Gastrocnemius medialis (tissue), 4 donors: Measurements from ENCODE around the gene SYNPR. TPM values are rescaled to one million over a fixed set of nuclear protein-coding genes. Genes with fewer than 3 reads are reported as not detected.

Experiments used
- ATAC-seq, 2 donors: fragments of 150-250 bp; one replicate each; pipeline ENCODE4 v1.9.1; 2016
- DNase-seq, 2 donors: peaks; one replicate each; pipeline ENCODE4 v3.0.0-alpha.2; 2019
- H3K27ac ChIP-seq, 4 donors: fragments of 200-600 bp; sonication (generic); 1 replicate in 1 of 4; 2 replicates in 3 of 4; pipeline ENCODE4 v1.5.1; 2016 to 2018; ENCODE audit warnings: mild to moderate bottlenecking in 2 of 4, moderate library complexity in 1 of 4
- H3K27me3 ChIP-seq, 3 donors: fragments of 200-600 bp; sonication (generic) in 2 of 3; 1 replicate in 1 of 3; 2 replicates in 2 of 3; pipeline versions ENCODE4 v1.5.1 to v1.6.0; 2016 to 2019; ENCODE audit warnings: mild to moderate bottlenecking in 1 of 3, moderate library complexity in 1 of 3
- H3K36me3 ChIP-seq, 2 donors: fragments of 200-600 bp; sonication (generic) in 1 of 2; one replicate each; pipeline ENCODE4 v1.5.1; 2017 to 2018
- H3K4me1 ChIP-seq, 2 donors: fragments of 200-600 bp; sonication (generic) in 1 of 2; one replicate each; pipeline ENCODE4 v1.5.1; 2016 to 2017; ENCODE audit warnings: mild to moderate bottlenecking in 2 of 2
- H3K4me3 ChIP-seq, 4 donors: fragments of 200-600 bp; sonication (generic) in 3 of 4; 1 replicate in 1 of 4; 2 replicates in 3 of 4; pipeline ENCODE4 v1.5.1; 2016 to 2019; ENCODE audit warnings: mild to moderate bottlenecking in 2 of 4
- H3K9me3 ChIP-seq, 3 donors: fragments of 200-600 bp; sonication (generic) in 2 of 3; 1 replicate in 1 of 3; 2 replicates in 2 of 3; pipeline ENCODE4 v1.5.1; 2016 to 2019
- CTCF ChIP-seq, 5 experiments: fragments of 450-650 bp in 3 of 5; fragments of 200-600 bp in 2 of 5; sonication (generic) in 2 of 5; IDR thresholded peaks in 4 of 5; conservative IDR thresholded peaks in 1 of 5; 1 replicate in 4 of 5; 2 replicates in 1 of 5; pipeline ENCODE4 v1.5.1; 2016 to 2019; ENCODE audit warnings: antibody characterized with exemption in 5 of 5, mild to moderate bottlenecking in 3 of 5, moderate library complexity in 3 of 5
- POLR2A ChIP-seq, 2 donors: fragments of 450-650 bp; IDR thresholded peaks; one replicate each; pipeline ENCODE4 v1.6.1; 2017; ENCODE audit warnings: antibody characterized with exemption in 2 of 2, mild to moderate bottlenecking in 2 of 2, moderate library complexity in 2 of 2
- in situ Hi-C, 4 donors: fragments of 200-750 bp; cut with MboI; loops; one replicate each; pipeline versions ENCODE4 v1.15.0 to v1.8.0; 2017; ENCODE audit warnings: low sequenced_read_pairs in 4 of 4
- intact Hi-C: fragments of 100-400 bp; cut with DNase I; formaldehyde crosslinking; loops from one replicate; pipeline ENCODE4 v1.15.1; 2023; ENCODE audit warnings: low total_unique reads
- total RNA-seq, 4 donors: library from RNA; depleted of rRNA; stranded (reverse); fragments of >200 nt; gene quantifications; one replicate each; pipeline versions ENCODE4 v1.1.0 to v1.2.3, GENCODE V29; 2016

The SYNPR gene
- total RNA-seq, 4 donors from 2014 or later, result not detected

- TF ChIP-seq POLR2A (IDR thresholded peaks at IDR 0.05) (no peak), CTCF (IDR thresholded peaks at IDR 0.05 in 4 of 5, conservative IDR thresholded peaks at IDR 0.05 in 1 of 5) (no peak)
- H3K36me3 ChIP-seq, result no peaks in the 10 kb centered on the region
- no peak overlapping the region for H3K4me3 ChIP-seq
- no peaks in the 10 kb centered on the region for H3K9me3 ChIP-seq
- no peaks in the 10 kb centered on the region for H3K4me1 ChIP-seq
- no peaks in the 10 kb centered on the region for H3K27me3 ChIP-seq
- intact Hi-C loops (no loop called here), in situ Hi-C loops (no loop called here)
- DNase-seq, result no peak
- no peak for ATAC-seq
- no peak overlapping the region for H3K27ac ChIP-seq
Measured at GRCh38 chr3:63325386-63325785, 47.3 kb downstream of the SYNPR start.

GRCh38 chr3:63328365-63328764, 50.3 kb downstream of the SYNPR start:
- intact Hi-C loops, result no loop called here
- H3K27ac ChIP-seq, result no peak overlapping the region
- ATAC-seq, result no peak
- no peak for DNase-seq
- H3K9me3 ChIP-seq, result no peaks in the 10 kb centered on the region
- in situ Hi-C loops, result no loop called here
- TF ChIP-seq CTCF (IDR thresholded peaks at IDR 0.05 in 4 of 5, conservative IDR thresholded peaks at IDR 0.05 in 1 of 5) (no peak), POLR2A (IDR thresholded peaks at IDR 0.05) (no peak)
- H3K27me3 ChIP-seq, result no peaks in the 10 kb centered on the region
- no peak overlapping the region for H3K4me3 ChIP-seq
- no peaks in the 10 kb centered on the region for H3K4me1 ChIP-seq
- H3K36me3 ChIP-seq, result no peaks in the 10 kb centered on the region

- in situ Hi-C loops (no loop called here), intact Hi-C loops (no loop called here)
- no peaks in the 10 kb centered on the region for H3K36me3 ChIP-seq
Measured at GRCh38 chr3:63331520-63331919, 53.4 kb downstream of the SYNPR start.

GRCh38 chr3:63333815-63334214, 55.7 kb downstream of the SYNPR start:
- intact Hi-C loops, result no loop called here
- no peak for ATAC-seq
- H3K4me3 ChIP-seq, result no peak overlapping the region

More at GRCh38 chr3:63331520-63331919, 53.4 kb downstream of the SYNPR start:
- Histone ChIP-seq H3K27ac (no peak overlapping the region), H3K4me1 (no peaks in the 10 kb centered on the region), H3K9me3 (no peaks in the 10 kb centered on the region), H3K27me3 (no peaks in the 10 kb centered on the region), H3K4me3 (no peak overlapping the region)
- no peak for DNase-seq
- TF ChIP-seq CTCF (IDR thresholded peaks at IDR 0.05 in 4 of 5, conservative IDR thresholded peaks at IDR 0.05 in 1 of 5) (no peak), POLR2A (IDR thresholded peaks at IDR 0.05) (no peak)
- no peak for ATAC-seq

More at GRCh38 chr3:63333815-63334214, 55.7 kb downstream of the SYNPR start:
- in situ Hi-C loops, result no loop called here
- Histone ChIP-seq H3K27me3 (no peaks in the 10 kb centered on the region), H3K36me3 (no peaks in the 10 kb centered on the region), H3K27ac (no peak overlapping the region), H3K4me1 (no peaks in the 10 kb centered on the region), H3K9me3 (no peaks in the 10 kb centered on the region)
- TF ChIP-seq CTCF (IDR thresholded peaks at IDR 0.05 in 4 of 5, conservative IDR thresholded peaks at IDR 0.05 in 1 of 5) (no peak), POLR2A (IDR thresholded peaks at IDR 0.05) (no peak)
- no peak for DNase-seq
